ENCODE data around the gene ZBTB34.

Gene ZBTB34

GRCh38 chr9:126875756-126876510 lies 15.5 kb downstream of the ZBTB34 start:
- no peaks in the 10 kb centered on the region for H3K27me3 ChIP-seq (ENCODE audit: insufficient read depth, low read length)
- H3K9me3 ChIP-seq (ENCODE audit: low read length) = no peaks in the 10 kb centered on the region
- H3K79me2 ChIP-seq (ENCODE audit: insufficient read depth, low read length) = no peaks in the 10 kb centered on the region
- no peaks in the 10 kb centered on the region for H3K9me2 ChIP-seq (ENCODE audit: low read depth, low read length)
- no peak overlapping the region for H3K4me2 ChIP-seq (ENCODE audit: low read length)
- peaks cover 6% of the 10 kb centered on the region; the same call in 1 of the 2 replicates for H3K36me3 ChIP-seq (ENCODE audit: insufficient read depth, low read length)
- H3K27ac ChIP-seq (ENCODE audit: low read depth, low read length, poor library complexity, severe bottlenecking) = no peak overlapping the region
- H3F3A ChIP-seq (ENCODE audit: insufficient read depth, low read length) = no peaks in the 10 kb centered on the region
- no peaks in the 10 kb centered on the region for H4K20me1 ChIP-seq (ENCODE audit: insufficient read depth, low read length)
- peaks cover 6% of the 10 kb centered on the region for H3K4me1 ChIP-seq (ENCODE audit: insufficient read depth, low read length, severe bottlenecking)
- no peak overlapping the region for H2AFZ ChIP-seq (ENCODE audit: low read length)
- no peak for TF ChIP-seq EZH2 (IDR thresholded peaks at IDR 0.05; ENCODE audit: borderline replicate concordance, low read length)
- TF ChIP-seq CTCF (IDR thresholded peaks at IDR 0.05; ENCODE audit: low read length) = no peak
- H3K9ac ChIP-seq (ENCODE audit: low read length) = no peak overlapping the region
- no peak overlapping the region for H3K4me3 ChIP-seq (ENCODE audit: low read depth, low read length, poor library complexity, severe bottlenecking)

GRCh38 chr9:126876531-126876930 lies 16.1 kb downstream of the ZBTB34 start:
- H3K9me3 ChIP-seq (ENCODE audit: low read length) = no peaks in the 10 kb centered on the region
- TF ChIP-seq CTCF (IDR thresholded peaks at IDR 0.05; ENCODE audit: low read length) = no peak
- TF ChIP-seq EZH2 (IDR thresholded peaks at IDR 0.05; ENCODE audit: borderline replicate concordance, low read length) = no peak
- no peaks in the 10 kb centered on the region for H3K27me3 ChIP-seq (ENCODE audit: insufficient read depth, low read length)
- no peaks in the 10 kb centered on the region for H3K9me2 ChIP-seq (ENCODE audit: low read depth, low read length)
- H2AFZ ChIP-seq (ENCODE audit: low read length) = no peak overlapping the region
- H4K20me1 ChIP-seq (ENCODE audit: insufficient read depth, low read length) = no peaks in the 10 kb centered on the region
- no peak overlapping the region for H3K27ac ChIP-seq (ENCODE audit: low read depth, low read length, poor library complexity, severe bottlenecking)
- H3K36me3 ChIP-seq (ENCODE audit: insufficient read depth, low read length) = peaks cover 6% of the 10 kb centered on the region; the same call in 1 of the 2 replicates
- H3K4me2 ChIP-seq (ENCODE audit: low read length) = no peak overlapping the region
- H3K4me1 ChIP-seq (ENCODE audit: insufficient read depth, low read length, severe bottlenecking) = peaks cover 6% of the 10 kb centered on the region
- no peak overlapping the region for H3K9ac ChIP-seq (ENCODE audit: low read length)
- H3K79me2 ChIP-seq (ENCODE audit: insufficient read depth, low read length) = no peaks in the 10 kb centered on the region
- no peaks in the 10 kb centered on the region for H3F3A ChIP-seq (ENCODE audit: insufficient read depth, low read length)
- no peak overlapping the region for H3K4me3 ChIP-seq (ENCODE audit: low read depth, low read length, poor library complexity, severe bottlenecking)

GRCh38 chr9:126877418-126877817 lies 17.0 kb downstream of the ZBTB34 start:
- Histone ChIP-seq H2AFZ (ENCODE audit: low read length) (no peak overlapping the region), H3K27me3 (ENCODE audit: insufficient read depth, low read length) (no peaks in the 10 kb centered on the region), H3K4me2 (ENCODE audit: low read length) (no peak overlapping the region), H3F3A (ENCODE audit: insufficient read depth, low read length) (no peaks in the 10 kb centered on the region), H4K20me1 (ENCODE audit: insufficient read depth, low read length) (no peaks in the 10 kb centered on the region), H3K27ac (ENCODE audit: low read depth, low read length, poor library complexity, severe bottlenecking) (no peak overlapping the region), H3K4me1 (ENCODE audit: insufficient read depth, low read length, severe bottlenecking) (peaks cover 6% of the 10 kb centered on the region), H3K36me3 (ENCODE audit: insufficient read depth, low read length) (peaks cover 6% of the 10 kb centered on the region; the same call in 1 of the 2 replicates), H3K9me3 (ENCODE audit: low read length) (no peaks in the 10 kb centered on the region), H3K4me3 (ENCODE audit: low read depth, low read length, poor library complexity, severe bottlenecking) (no peak overlapping the region), H3K79me2 (ENCODE audit: insufficient read depth, low read length) (no peaks in the 10 kb centered on the region), H3K9ac (ENCODE audit: low read length) (no peak overlapping the region), H3K9me2 (ENCODE audit: low read depth, low read length) (no peaks in the 10 kb centered on the region)
- TF ChIP-seq EZH2 (IDR thresholded peaks at IDR 0.05; ENCODE audit: borderline replicate concordance, low read length) (no peak), CTCF (IDR thresholded peaks at IDR 0.05; ENCODE audit: low read length) (no peak)
